Neuron (in vitro differentiated cells): Measurements from ENCODE around the gene NFKBIB.

Experiments
- H2AFZ ChIP-seq: one replicate; pipeline ENCODE4 v1.6.1; 2013; ENCODE audit warnings: low read depth, mild to moderate bottlenecking, inconsistent platforms, low read length, moderate library complexity
- H3K27me3 ChIP-seq: one replicate; pipeline ENCODE4 v1.6.1; 2013; ENCODE audit warnings: low read length; ENCODE audit not compliant: insufficient read depth
- H3K36me3 ChIP-seq: one replicate; pipeline ENCODE4 v1.6.1; 2013; ENCODE audit warnings: low read length; ENCODE audit not compliant: insufficient read depth
- H3K4me1 ChIP-seq: one replicate; pipeline ENCODE4 v1.6.1; 2013; ENCODE audit warnings: low read length; ENCODE audit not compliant: insufficient read depth
- H3K4me3 ChIP-seq: 2 replicates; pipeline ENCODE4 v1.5.1; 2013; ENCODE audit warnings: mild to moderate bottlenecking, low read length, moderate library complexity
- H3K9me3 ChIP-seq: one replicate; pipeline ENCODE4 v1.6.1; 2013; ENCODE audit warnings: low read length

Gene NFKBIB

DNA sequence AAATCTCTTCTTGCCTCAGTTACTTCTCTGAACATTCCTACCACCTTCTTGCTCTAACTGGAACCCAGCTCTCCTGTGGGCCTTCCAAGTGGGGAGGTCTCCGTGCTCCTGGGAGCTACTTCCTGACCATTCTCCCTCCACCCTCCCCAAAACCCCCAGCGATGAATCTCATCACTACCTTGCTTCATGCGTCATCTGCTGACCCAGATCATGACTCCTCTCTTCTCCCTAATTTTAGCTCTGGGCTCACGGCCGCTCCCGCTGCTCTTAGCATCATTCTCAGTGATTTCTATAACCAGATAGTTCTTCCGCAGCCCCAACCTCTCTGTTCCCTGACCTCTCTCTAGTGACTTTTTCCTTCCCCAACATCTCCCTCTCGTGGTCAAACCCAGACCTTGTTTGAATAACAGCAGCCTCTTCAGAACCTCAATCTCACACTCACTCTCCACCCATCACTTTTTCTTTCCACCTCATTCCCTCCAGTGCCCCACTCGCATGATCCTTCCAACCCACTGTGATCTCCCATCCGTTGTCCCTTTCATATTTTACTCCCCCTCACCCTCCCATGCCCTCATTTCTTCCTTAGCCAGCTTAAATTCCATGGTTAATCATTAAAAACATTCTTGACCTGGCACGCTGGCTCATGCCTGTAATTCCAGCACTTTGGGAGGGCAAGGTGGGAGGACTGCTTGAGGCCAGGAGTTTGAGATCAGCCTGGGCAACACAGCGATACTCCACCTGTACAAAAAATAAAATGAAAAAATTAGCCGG is 52.8 kb downstream of the NFKBIB start:
- no peaks in the 10 kb centered on the region for H3K36me3 ChIP-seq
- H2AFZ ChIP-seq, result no peak overlapping the region
- H3K4me3 ChIP-seq, result no peak overlapping the region
- no peaks in the 10 kb centered on the region for H3K9me3 ChIP-seq
- no peaks in the 10 kb centered on the region for H3K27me3 ChIP-seq
- no peaks in the 10 kb centered on the region for H3K4me1 ChIP-seq

- Histone ChIP-seq H3K4me1 (no peaks in the 10 kb centered on the region), H3K9me3 (no peaks in the 10 kb centered on the region), H3K36me3 (no peaks in the 10 kb centered on the region), H3K4me3 (no peak overlapping the region), H2AFZ (no peak overlapping the region), H3K27me3 (no peaks in the 10 kb centered on the region)
Measured at GRCh38 chr19:38953677-38954076, 53.9 kb downstream of the NFKBIB start.

DNA sequence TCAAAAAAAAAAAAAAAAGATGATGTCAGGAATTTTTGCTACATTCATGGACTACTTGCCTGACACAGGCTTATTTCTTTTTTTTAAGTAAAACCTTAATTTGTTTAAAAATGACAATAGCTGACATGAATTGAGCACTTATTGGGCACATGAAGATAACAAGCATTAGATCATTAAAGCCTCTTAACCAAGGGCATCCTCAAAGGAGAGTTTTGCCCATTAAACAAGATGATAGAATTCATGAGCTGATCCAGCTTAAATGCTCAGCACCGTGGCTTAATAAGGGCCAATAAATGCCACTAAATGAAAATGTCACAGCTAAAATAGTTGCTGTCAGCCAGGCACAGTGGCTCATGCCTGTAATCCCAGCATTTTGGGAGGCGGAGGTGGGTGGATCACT is 56.5 kb downstream of the NFKBIB start:
- Histone ChIP-seq H2AFZ (no peak overlapping the region), H3K27me3 (no peaks in the 10 kb centered on the region), H3K4me1 (no peaks in the 10 kb centered on the region), H3K9me3 (no peaks in the 10 kb centered on the region), H3K36me3 (no peaks in the 10 kb centered on the region), H3K4me3 (no peak overlapping the region)

DNA sequence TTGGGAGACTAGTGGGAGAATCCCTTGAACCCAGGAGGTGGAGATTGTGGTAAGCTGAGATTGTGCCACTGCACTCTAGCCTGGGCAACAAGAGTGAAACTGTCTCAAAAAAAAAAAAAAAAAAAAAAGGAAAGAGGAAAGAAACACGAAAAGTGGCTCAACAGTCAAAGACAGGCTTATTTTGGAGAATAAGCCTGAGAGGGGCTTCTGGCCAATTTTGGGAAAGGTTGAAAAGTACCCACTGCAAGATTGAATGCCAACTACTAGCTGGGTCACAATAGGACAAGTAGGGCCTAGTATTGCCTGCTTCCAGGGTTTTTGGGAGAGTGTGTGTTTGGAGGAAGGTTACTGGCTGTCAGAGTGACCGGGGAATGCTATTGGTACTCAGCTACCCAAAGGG is 58.5 kb downstream of the NFKBIB start:
- H3K9me3 ChIP-seq, result no peaks in the 10 kb centered on the region
- no peaks in the 10 kb centered on the region for H3K36me3 ChIP-seq
- no peak overlapping the region for H2AFZ ChIP-seq
- H3K27me3 ChIP-seq, result no peaks in the 10 kb centered on the region
- no peak overlapping the region for H3K4me3 ChIP-seq
- no peaks in the 10 kb centered on the region for H3K4me1 ChIP-seq
